Right lobe of liver (tissue), 4 donors: ENCODE results near the gene RPUSD4.

ENCODE experiments used
- POLR2A ChIP-seq: fragments of 450-650 bp; IDR thresholded peaks from one replicate; pipeline ENCODE4 v1.6.1; 2017; ENCODE audit warnings: antibody characterized with exemption, mild to moderate bottlenecking
- TF ChIP-seq, protein P1 (sequence below), 4 donors: fragments of 200-600 bp in 3 of 4; fragments of 450-650 bp in 1 of 4; IDR thresholded peaks; one replicate each; pipeline versions ENCODE4 v1.5.1 to v1.8.0; 2016 to 2022; ENCODE audit warnings: antibody characterized with exemption in 4 of 4, mild to moderate bottlenecking in 2 of 4
- donor health status: DM: no; HTN: no; CAD: no.
- donor health status: DM: no; HTN: no; CAD: no.
- donor health status: DM: no; HTN: yes; CAD: no.

DNA sequence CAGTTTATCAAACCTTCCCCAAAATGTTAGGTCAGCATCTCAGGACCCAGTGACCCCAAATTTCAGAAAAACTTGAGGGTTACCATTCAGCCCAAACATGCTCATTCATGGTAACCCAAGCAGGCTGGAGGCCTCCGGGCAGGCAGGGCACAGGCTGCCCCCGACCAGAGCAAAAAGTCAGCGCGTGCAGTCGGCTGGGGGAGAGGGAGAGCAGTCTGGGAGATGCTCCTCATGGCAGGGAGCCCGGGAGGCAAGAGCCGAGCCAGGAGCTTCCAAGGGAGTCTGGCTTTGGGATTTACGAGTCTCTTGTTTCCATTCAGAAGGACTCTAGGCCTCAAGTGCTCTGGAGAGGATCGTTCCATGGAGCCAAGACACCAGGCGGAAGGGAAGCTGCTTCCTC, 45.7 kb downstream of the RPUSD4 start:
- TF ChIP-seq, protein P1, sequence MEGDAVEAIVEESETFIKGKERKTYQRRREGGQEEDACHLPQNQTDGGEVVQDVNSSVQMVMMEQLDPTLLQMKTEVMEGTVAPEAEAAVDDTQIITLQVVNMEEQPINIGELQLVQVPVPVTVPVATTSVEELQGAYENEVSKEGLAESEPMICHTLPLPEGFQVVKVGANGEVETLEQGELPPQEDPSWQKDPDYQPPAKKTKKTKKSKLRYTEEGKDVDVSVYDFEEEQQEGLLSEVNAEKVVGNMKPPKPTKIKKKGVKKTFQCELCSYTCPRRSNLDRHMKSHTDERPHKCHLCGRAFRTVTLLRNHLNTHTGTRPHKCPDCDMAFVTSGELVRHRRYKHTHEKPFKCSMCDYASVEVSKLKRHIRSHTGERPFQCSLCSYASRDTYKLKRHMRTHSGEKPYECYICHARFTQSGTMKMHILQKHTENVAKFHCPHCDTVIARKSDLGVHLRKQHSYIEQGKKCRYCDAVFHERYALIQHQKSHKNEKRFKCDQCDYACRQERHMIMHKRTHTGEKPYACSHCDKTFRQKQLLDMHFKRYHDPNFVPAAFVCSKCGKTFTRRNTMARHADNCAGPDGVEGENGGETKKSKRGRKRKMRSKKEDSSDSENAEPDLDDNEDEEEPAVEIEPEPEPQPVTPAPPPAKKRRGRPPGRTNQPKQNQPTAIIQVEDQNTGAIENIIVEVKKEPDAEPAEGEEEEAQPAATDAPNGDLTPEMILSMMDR (IDR thresholded peaks at IDR 0.05), result no peak
- no peak for TF ChIP-seq POLR2A
